NCI-H1105 (cell line): ENCODE results near the gene FBXO31.
A peak's percentile ranks its signal among the peaks of the same experiment; 100 is the strongest.

Source experiments
- DNase-seq: peaks from one replicate; lab custom pipeline; 2025; lab: John Stamatoyannopoulos, UW

FBXO31 gene, protein sequence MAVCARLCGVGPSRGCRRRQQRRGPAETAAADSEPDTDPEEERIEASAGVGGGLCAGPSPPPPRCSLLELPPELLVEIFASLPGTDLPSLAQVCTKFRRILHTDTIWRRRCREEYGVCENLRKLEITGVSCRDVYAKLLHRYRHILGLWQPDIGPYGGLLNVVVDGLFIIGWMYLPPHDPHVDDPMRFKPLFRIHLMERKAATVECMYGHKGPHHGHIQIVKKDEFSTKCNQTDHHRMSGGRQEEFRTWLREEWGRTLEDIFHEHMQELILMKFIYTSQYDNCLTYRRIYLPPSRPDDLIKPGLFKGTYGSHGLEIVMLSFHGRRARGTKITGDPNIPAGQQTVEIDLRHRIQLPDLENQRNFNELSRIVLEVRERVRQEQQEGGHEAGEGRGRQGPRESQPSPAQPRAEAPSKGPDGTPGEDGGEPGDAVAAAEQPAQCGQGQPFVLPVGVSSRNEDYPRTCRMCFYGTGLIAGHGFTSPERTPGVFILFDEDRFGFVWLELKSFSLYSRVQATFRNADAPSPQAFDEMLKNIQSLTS

GRCh38 chr16:87383505-87384161, at the start of gene FBXO31:
TSS of gene FBXO31 (minus strand) at chr16:87383776. CDS start at chr16:87383744, 32 bp downstream.
- DNase-seq, result peak; percentile 62

DNA sequence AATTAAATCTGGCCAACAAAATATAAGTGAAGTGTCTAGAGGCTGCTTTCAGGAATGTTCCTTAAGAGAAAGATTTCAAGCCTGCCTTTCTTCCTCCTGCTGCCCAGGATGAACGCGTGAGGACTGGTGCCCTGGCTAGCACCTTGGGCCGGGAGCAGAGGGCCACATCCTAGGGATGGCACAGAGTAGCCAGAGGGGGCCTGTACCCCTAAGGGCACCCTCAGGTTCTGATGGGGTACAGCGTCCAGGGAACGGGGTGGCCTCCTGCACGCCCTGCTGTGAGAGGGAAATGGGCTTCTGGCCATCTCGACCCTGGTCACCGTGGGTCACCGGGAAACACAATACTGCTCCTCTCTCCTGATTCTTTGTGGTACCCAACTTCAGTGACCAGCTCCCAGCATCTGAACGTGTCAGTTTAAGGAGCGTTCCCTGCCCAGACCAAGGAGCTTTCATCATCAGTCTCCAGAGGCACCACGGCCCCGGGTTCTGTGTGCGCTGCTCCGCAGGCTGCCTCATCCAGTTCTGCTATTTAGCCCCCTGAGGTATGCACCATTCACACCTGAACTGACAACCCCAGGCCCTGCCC, 48.8 kb upstream of the FBXO31 start:
- no peak for DNase-seq

GRCh38 chr16:87431926-87432325, 48.4 kb upstream of the FBXO31 start:
- DNase-seq, result no peak

DNA sequence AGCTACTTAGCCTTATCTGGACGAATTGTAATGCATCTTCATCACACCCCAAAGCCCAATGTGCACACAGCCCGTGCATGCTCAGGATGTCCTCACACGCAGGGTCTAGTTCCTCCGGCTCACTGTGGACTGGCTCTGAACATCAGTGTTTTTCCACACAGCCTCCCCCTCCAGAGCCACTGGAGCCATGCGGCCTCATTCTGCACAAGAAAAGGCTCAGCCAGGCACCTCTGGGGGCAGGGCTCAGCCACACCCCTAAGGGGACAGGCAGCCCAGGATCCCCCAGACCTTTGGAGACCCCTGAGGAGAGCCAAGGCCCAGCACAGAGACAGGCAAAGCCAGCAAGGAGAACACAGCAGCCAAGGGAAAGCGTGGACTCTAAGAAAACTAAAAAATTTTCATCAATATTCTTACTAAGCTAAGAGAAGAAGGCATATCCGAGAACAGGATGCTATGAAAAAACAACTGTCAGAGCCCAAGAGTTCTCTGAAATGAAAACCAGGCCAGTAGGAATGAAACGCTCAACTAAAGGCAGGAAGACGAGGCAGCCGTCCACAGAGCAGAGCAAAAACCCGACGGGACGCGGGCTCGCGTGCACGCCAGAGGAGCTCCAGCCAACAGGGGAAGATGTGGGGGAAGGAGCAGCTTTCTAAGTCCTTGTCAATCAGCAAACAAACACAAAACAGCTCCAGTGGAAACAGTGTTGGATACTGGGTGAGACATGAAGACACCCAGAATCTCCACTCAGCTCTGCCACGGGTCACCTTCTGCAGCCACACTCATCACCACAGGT, 43.0 kb upstream of the FBXO31 start:
- DNase-seq, result no peak

- no peak for DNase-seq
Measured at GRCh38 chr16:87425941-87426340, 42.4 kb upstream of the FBXO31 start.

DNA sequence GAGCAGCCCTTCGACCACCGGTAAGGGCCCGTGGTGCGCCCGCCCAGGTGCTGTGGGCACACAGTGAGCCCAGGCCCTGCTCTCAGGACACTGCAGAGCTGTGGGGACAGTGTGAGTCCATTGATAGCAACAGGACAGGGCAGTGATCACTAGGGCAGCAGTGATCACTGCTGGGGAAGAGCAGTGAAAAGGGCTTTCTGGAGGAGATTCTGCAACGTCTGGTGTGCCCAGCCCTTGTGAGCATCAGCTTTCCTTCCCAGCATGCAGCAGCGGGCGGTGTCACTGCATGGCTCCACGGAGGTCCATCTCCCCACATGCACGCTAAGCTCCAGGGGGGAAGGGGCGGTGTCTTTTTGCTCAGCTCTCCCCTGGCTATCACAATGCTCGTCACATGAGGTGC, 40.7 kb upstream of the FBXO31 start:
- DNase-seq, result no peak

GRCh38 chr16:87423429-87423828, 39.9 kb upstream of the FBXO31 start:
- DNase-seq, result no peak

- DNase-seq, result no peak
Measured at GRCh38 chr16:87422106-87422505, 38.5 kb upstream of the FBXO31 start.

DNA sequence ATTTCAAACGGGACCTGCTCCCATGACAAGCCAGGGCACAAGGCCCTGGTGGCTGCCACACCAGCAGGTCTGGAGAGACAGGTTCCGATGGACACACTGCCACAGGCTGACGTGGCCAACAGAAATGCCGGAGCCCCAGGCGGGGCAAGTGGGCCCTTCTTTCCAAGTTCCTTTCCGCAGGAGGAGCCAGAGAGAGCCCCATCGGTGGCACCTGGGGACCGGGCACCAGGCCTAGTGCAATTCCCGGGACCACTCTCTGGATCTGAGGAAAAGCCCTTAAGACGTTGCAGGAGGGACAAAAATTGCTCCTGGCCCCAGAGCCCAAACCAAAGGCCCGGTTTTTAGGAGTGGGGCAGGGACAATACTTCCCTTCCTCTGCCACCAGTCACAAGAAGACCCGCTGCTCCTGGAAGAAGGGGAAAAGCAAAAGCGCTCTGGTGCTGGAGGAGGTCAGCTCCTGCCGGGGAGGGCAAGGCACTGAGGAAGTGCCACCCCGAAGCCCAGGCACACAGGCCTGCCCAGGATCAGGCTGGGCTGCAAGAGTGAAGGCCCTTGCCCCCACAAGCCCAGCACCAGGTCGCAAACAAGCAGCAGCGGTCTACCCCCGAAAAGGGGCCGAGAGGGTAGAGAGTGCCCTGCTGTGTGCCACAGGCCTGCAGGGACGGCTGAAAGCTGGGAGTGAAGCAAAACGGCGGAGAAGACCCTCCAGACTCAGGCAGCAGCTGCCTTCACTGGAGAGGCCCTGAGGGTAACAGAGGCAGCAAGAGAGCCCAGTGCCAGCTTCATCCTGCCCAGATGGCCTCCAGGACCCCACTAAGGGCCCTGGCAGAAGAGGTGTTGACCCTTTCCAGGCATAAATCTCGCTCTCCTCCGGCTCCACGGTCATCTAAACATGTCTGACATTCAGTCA, 37.7 kb upstream of the FBXO31 start:
- no peak for DNase-seq

DNA sequence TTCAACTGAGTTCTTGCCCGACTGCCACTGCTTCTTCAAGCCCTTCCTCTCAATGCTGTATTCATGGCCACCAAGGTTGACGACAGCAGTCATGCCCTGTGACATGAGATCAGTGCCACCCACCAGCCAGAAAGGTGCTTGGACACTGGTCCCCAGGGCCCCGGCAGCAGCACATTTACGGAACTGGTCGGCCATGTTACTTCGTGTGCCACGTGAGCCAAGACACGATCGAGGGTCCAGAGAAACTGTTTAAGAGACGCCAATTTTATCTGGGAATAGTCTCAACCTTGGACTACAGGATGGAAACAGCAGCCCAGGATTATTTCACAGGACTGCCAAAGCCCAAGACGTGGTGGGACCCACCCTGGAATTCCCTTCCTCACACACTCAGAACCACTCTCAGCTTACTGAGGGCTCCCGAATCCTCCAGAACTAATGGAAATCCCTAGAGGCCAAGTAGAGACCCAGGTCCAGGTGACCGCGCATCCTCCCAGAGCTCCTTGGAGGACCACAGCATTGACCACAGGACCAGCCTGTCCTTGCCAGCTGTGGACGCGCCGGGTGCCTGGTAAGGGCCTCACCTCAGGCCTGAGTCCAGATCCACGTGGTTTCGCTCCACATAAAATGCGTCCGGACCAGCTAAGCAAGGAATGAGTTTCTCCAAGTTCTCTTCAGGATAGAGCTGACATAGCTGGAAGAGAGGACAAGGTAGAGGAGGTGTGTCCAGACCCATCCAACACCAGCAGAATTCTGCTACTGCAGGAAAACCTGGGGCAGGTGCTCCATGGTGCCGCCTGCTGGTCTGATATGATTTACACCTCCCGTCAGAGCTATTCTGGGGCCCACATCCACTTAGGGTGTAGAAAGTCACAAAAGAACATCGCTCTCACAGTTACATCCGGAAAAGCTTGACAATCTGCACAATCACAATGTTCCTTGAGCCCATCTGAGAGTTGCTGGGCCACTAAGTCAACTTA, 36.7 kb upstream of the FBXO31 start:
- DNase-seq, result no peak

DNA sequence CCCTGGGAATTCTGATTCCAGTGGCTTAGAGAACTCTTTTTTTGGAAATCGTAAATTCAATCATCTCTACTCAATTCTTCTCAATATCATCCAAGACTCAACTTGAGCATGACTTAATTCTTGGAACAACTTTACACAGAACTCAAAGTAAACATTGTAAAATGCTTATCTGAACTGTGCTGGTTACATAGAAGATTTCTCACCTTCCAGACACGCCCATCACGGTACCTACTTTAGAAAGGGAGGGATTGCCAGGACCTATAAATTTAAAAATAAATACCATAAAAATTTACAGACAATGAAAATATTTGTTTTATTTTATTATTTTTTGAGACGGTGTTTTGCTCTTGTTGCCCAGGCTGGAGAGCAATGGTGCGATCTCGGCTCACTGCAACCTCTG, 35.1 kb upstream of the FBXO31 start:
- no peak for DNase-seq

DNA sequence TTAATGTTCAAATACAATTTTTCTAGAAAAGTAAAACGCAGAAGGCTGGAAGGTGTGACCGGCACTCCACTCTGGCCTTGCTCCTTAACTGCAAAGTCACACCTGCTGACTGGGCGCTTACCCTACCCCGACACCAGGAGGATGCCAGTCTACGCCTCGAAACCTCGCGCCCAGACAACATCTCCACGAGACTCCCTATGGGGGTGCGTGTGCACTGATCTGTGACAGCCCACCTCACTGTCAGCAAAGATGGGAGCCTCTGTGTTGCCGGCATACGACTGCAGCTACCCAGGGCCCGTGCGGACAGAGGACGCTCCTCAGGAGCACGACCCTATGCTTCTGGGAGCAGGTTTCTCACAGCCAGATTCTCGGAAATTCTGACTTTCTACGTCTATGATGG, 34.6 kb upstream of the FBXO31 start:
- DNase-seq, result no peak

DNA sequence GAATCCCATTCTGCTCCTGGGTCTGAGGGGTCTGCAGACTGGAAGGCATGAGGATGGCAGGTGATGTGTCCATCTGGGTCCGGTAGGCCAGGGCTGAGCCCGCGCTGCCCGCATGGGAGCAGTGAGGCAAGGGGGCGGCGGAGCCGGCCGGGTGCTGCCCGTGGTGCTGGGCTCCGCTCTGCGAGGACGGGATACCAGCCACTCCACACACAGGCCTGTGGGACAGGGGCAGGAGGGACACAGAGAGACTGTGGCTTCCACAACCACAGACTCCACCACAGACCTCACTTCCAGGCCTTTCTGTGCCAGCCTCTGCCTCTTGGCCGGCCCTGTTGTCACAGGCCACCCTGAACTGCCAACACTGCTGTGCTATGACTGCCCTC, 33.9 kb upstream of the FBXO31 start:
- DNase-seq, result no peak

DNA sequence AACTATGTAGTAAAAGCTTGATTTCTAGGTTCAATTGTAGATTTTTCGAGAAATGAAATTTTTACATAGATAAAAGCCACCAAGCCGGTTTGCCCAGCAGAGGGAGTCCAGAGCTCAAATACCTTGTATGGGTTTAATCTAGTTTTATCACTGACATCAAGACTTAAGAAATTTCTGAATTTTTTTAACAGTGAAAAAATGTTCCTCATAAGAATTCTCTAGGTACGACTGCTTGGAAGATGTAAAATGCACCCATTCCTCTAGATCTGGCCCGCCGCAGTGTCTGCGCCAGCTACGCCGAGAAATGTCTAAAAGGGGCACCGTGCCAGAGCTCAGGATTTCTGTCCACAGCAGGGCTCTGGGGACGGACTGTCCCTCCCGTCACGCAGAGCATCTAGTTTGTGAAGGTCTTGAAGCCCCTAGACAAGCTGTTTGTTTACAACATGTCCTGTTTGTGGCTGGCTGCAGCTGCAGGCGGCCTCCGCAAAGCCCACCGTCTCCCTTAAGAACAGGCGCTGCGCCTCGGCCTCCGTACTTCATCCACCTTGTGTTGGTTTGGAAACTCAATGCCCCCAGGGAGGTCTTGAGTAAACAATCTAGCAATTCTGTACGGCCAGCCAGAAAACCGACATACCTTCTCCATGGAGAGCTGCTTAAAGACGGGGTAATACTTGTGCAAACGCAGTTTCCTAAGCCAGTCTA, 33.4 kb upstream of the FBXO31 start:
- no peak for DNase-seq

DNA sequence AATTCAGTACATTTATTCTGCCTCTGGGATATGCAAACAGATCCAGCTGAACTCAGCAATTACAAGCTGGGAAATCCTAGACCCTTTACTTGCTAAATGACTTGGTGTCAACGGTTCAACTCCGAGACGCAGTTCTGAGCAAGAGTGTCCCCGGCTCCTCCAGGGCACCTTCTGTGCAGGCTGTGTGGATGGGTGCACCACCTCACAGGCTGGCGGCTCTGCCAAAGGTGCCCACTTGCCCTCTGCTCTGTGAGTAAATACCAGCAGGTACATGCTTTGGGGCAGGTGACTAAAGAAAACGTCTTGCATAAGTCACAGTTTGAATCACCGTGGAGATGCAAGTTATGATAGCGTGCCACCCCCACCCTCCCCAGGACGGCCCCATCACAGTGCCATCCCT, 31.9 kb upstream of the FBXO31 start:
- no peak for DNase-seq

- DNase-seq, result no peak
Measured at GRCh38 chr16:87414251-87414680, 30.7 kb upstream of the FBXO31 start.

GRCh38 chr16:87412996-87413421, 29.4 kb upstream of the FBXO31 start:
- no peak for DNase-seq

GRCh38 chr16:87412371-87412995, 28.9 kb upstream of the FBXO31 start:
- no peak for DNase-seq
